ENCODE results near the gene MARCHF5.

Gene MARCHF5

DNA sequence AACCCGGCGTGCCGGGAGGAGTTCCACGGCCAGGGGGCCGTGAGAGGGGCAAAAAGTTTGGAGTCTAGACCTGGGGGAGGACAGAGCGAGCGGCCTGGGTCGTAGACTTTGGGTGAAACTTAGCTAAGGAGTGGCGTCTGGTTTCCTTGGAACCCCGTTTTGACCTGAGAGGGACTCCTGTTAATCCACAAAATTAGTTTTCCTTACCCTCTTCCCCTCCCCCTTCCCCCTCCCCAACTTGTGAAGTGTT is 574 bp downstream of the MARCHF5 start:
- TF ChIP-seq, protein P1, sequence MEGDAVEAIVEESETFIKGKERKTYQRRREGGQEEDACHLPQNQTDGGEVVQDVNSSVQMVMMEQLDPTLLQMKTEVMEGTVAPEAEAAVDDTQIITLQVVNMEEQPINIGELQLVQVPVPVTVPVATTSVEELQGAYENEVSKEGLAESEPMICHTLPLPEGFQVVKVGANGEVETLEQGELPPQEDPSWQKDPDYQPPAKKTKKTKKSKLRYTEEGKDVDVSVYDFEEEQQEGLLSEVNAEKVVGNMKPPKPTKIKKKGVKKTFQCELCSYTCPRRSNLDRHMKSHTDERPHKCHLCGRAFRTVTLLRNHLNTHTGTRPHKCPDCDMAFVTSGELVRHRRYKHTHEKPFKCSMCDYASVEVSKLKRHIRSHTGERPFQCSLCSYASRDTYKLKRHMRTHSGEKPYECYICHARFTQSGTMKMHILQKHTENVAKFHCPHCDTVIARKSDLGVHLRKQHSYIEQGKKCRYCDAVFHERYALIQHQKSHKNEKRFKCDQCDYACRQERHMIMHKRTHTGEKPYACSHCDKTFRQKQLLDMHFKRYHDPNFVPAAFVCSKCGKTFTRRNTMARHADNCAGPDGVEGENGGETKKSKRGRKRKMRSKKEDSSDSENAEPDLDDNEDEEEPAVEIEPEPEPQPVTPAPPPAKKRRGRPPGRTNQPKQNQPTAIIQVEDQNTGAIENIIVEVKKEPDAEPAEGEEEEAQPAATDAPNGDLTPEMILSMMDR (IDR thresholded peaks at IDR 0.05) = no peak
- DNase-seq = no peak
- intact Hi-C loops (cut with DNase I; ENCODE audit: low total_unique reads) = loop anchor here (5.0 to 10.0 kb wide), 2 partner anchors 57 to 204 kb away; no protein-coding TSS in a partner anchor

DNA sequence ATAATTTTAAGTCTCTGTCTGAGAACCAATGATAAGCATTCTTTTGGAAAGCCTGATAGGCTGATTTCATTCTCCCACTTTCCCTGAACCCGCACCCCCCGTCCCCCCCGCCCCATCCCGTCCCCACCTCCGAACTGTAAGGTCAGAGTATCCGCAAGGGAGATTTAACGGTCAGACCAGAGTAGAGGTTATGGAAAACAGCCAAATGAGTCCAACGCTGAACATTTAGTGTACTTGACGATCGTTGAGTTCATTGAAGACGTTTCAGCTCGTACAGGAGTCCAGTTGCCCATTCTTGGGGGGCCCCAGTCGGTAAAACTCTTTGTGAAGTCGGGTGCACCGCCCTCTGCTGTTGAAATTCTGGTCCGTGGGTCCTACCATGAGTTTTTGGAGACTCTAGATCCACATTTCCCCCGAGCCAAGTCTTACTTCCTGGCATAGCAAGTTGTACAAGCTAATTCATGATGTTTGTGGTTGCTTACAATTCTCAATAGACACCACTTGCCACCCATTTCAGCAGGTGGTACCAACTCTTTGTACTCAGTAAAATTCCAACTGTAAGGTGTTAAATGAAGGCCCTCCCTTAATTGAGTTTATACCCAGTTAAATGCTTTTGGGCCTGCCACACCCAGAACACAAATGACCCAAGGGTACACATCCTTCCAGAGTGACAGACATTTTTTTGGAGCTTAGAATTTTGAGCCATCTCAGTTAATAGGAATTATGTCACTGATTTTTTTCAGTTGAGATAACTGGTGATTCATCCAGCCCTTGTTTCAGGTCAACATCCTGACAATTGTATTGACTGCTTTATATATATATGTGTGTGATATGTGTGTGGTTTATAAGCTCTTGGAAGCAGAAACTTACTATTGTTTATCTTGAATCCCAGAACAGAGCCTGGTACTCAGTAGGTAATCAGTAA is 1.2 kb downstream of the MARCHF5 start:
- H3K27me3 ChIP-seq = no peaks in the 10 kb centered on the region
- TF ChIP-seq, protein P1 (IDR thresholded peaks at IDR 0.05) = peak; percentile 33 to 39
- intact Hi-C loops (cut with DNase I; ENCODE audit: low total_unique reads) = loop anchor here (5.0 to 10.0 kb wide), 2 partner anchors 57 to 205 kb away; no protein-coding TSS in a partner anchor
- peak overlapping the region; percentile 68 to 100 for H3K4me3 ChIP-seq
- DNase-seq = peak; percentile 54 to 72
- no peaks in the 10 kb centered on the region for H3K36me3 ChIP-seq
- H3K27ac ChIP-seq = peak overlapping the region; percentile 93 to 98
- no peaks in the 10 kb centered on the region for H3K9me3 ChIP-seq
- H3K4me1 ChIP-seq = peaks cover 0 to 26% (median 8%) of the 10 kb centered on the region in 4 donors

More for the DNA sequence above, 574 bp downstream of the MARCHF5 start:
- peaks cover 0 to 26% (median 8%) of the 10 kb centered on the region in 4 donors for H3K4me1 ChIP-seq
- H3K36me3 ChIP-seq = no peaks in the 10 kb centered on the region
- H3K27me3 ChIP-seq = no peaks in the 10 kb centered on the region
- H3K4me3 ChIP-seq = peak overlapping the region; percentile 68 to 100
- no peaks in the 10 kb centered on the region for H3K9me3 ChIP-seq
- peak overlapping the region; percentile 93 to 98 for H3K27ac ChIP-seq

DNA sequence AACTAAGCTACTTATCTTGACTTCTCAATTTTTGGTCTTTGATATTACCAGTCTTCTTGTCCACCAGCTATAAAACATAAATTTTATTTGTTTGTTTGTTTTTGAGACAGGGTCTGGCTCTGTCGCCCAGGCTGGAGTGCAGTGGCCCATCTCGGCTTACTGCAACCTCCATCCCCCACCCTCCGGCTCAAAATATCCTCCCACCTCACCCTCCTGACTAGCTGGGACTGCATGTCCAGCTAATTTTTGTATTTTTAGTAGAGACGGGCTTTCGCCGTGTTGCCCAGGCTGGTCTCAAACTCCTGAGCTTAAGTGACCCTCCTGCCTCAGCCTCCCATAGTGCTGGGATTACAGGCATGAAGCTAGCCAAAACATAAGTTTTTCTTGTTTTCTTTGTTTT is 7.5 kb downstream of the MARCHF5 start:
- intact Hi-C loops (cut with DNase I; ENCODE audit: low total_unique reads) = loop anchor here (10.0 kb wide), 1 partner anchor 64 kb away; no protein-coding TSS in a partner anchor

DNA sequence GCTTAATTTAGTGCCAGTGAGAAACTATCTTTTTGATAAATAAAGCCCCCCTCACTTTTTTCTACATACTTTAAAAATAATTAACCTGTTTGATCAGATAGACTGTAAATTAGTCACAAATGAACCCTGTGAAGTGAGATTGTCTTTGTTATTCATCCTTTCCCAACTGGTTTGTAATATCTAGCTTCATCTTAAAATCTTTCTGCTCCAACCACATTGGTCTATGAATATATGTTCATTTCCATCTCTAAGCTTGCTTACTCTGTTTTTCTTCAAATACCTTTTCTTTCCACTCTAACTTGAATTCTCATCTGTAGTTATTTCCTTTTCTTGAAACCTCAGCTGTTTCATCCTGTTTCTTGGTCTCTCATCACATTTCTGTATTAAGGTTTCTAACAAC is 12.1 kb downstream of the MARCHF5 start:
- no peak for DNase-seq
- Histone ChIP-seq H3K4me1 (peaks cover 0 to 8% (median 3%) of the 10 kb centered on the region in 4 donors), H3K27me3 (no peaks in the 10 kb centered on the region), H3K9me3 (no peaks in the 10 kb centered on the region), H3K4me3 (no peak overlapping the region), H3K36me3 (peaks cover 0 to 12% (median 7%) of the 10 kb centered on the region in 3 donors), H3K27ac (no peak overlapping the region)
- intact Hi-C loops (cut with DNase I; ENCODE audit: low total_unique reads) = no loop called here
- TF ChIP-seq, protein P1 (IDR thresholded peaks at IDR 0.05) = no peak

More for the DNA sequence above, 7.5 kb downstream of the MARCHF5 start:
- Histone ChIP-seq H3K9me3 (no peaks in the 10 kb centered on the region), H3K4me3 (no peak overlapping the region), H3K27ac (no peak overlapping the region), H3K36me3 (peaks cover 0 to 12% (median 7%) of the 10 kb centered on the region in 3 donors), H3K4me1 (peaks cover 0 to 12% (median 5%) of the 10 kb centered on the region in 4 donors), H3K27me3 (no peaks in the 10 kb centered on the region)
- no peak for DNase-seq
- TF ChIP-seq, protein P1 (IDR thresholded peaks at IDR 0.05) = no peak

DNA sequence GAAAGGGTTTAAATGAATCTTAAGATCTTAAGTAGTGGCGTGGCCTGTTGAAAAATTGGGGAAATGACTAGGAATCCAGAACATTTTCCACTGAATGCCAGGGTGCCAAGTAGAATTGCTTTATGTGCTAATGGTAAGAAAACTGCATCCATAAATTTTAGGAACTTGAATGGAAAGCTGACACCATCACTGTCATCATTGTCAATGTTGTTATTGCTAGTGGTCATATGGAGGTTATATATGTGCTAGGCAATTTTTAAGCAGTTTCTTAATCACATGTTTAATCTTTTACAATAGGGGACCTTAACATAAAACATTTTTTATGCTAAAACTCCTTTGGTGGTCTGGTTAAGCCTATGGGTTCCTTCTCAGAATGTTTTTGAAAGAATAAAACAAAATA is 13.1 kb downstream of the MARCHF5 start:
- Histone ChIP-seq H3K4me1 (no peaks in the 10 kb centered on the region), H3K27ac (no peak overlapping the region), H3K4me3 (no peak overlapping the region), H3K9me3 (no peaks in the 10 kb centered on the region), H3K27me3 (no peaks in the 10 kb centered on the region), H3K36me3 (peaks cover 0 to 12% (median 7%) of the 10 kb centered on the region in 3 donors)
- intact Hi-C loops (cut with DNase I; ENCODE audit: low total_unique reads) = no loop called here
- TF ChIP-seq, protein P1 (IDR thresholded peaks at IDR 0.05) = no peak
- no peak for DNase-seq

Data from tibial artery (tissue), 4 donors.